ENCODE results near the gene CA10. TPM values are rescaled to one million over a fixed set of nuclear protein-coding genes. Genes with fewer than 3 reads are reported as not detected.

The CA10 gene
- total RNA-seq, 2 donors from 2014 or later = 0.15 to 0.96 TPM

DNA sequence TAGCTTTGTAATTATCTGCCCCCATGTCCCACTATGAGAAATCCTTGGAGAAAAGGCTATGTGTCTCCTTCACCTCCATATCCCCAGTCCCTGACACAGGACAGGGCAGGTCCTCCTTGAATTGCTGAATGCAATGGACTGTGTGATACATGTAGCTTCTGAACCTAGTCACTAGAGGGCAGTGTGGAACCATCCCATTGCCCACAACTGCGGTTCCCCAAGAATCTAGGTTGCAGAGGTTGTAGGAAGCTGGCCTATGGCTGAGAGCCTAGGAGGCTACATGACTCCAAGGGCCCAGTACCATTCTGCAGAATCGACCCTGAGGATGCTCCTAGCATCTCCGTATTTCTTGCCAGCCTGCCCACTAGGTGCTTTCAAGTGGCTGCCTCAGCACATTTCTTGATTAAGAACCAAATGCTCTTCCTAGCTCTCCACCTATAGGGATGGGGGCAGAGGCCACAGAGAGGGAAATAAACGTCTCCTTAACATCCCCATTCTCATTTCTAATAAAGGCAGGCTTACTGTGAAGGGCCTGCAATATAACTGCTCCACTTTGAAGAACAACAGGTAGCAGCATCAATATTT is 394.0 kb downstream of the CA10 start:
- no peak overlapping the region for H3K27ac Mint-ChIP-seq
- H3K4me3 Mint-ChIP-seq = no peak overlapping the region
- ATAC-seq (peak; percentile 93), DNase-seq (peak in 2 of 3 donors; percentile 12 to 26)
- H3K36me3 Mint-ChIP-seq (ENCODE audit: low read depth) = peaks cover 4% of the 10 kb centered on the region
- H3K4me1 Mint-ChIP-seq = peaks cover 4% of the 10 kb centered on the region
- no peaks in the 10 kb centered on the region for H3K9me3 ChIP-seq (ENCODE audit: control insufficient read depth, low read length, poor library complexity, severe bottlenecking)
- H3K27me3 Mint-ChIP-seq = peaks cover 66% of the 10 kb centered on the region

- Mint-ChIP-seq H3K27me3 (peaks cover 67% of the 10 kb centered on the region), H3K4me1 (peaks cover 4% of the 10 kb centered on the region), H3K27ac (no peak overlapping the region), H3K4me3 (no peak overlapping the region), H3K36me3 (ENCODE audit: low read depth) (peaks cover 4% of the 10 kb centered on the region)
- ATAC-seq (no peak), DNase-seq (no peak)
- H3K9me3 ChIP-seq (ENCODE audit: control insufficient read depth, low read length, poor library complexity, severe bottlenecking) = no peaks in the 10 kb centered on the region
These were observed 395.5 kb downstream of the CA10 start for GRCh38 chr17:51763058-51763457.

GRCh38 chr17:51761105-51761504 is 397.4 kb downstream of the CA10 start:
- Mint-ChIP-seq H3K36me3 (ENCODE audit: low read depth) (peaks cover 4% of the 10 kb centered on the region), H3K4me1 (peaks cover 4% of the 10 kb centered on the region), H3K27me3 (peaks cover 50% of the 10 kb centered on the region), H3K4me3 (no peak overlapping the region), H3K27ac (no peak overlapping the region)
- ATAC-seq = no peak
- no peaks in the 10 kb centered on the region for H3K9me3 ChIP-seq (ENCODE audit: control insufficient read depth, low read length, poor library complexity, severe bottlenecking)
- no peak for DNase-seq

DNA sequence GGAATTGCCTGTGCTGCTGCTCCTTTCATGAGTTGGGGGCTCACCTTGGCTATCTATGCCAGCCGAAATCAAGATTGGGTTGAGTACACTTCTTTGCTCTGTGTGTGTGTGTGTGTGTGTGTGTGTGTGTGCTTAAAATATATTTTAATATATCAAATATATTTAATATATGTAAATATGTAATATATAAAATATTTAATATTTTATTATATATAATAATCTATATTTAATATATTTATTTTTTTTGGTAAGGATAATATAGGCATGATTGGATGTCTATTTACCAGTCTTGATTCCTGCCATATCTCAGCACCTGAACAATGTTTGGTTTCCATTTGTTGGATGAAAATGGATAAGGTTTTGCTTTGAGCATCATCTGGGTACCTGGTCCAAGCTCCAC is 399.3 kb downstream of the CA10 start:
- Mint-ChIP-seq H3K27ac (no peak overlapping the region), H3K4me3 (no peak overlapping the region), H3K36me3 (ENCODE audit: low read depth) (peaks cover 4% of the 10 kb centered on the region), H3K27me3 (peaks cover 37% of the 10 kb centered on the region), H3K4me1 (peaks cover 1% of the 10 kb centered on the region)
- H3K9me3 ChIP-seq (ENCODE audit: control insufficient read depth, low read length, poor library complexity, severe bottlenecking) = no peaks in the 10 kb centered on the region
- no peak for ATAC-seq
- no peak for DNase-seq

- Mint-ChIP-seq H3K27ac (no peak overlapping the region), H3K4me1 (no peaks in the 10 kb centered on the region), H3K4me3 (no peak overlapping the region), H3K36me3 (ENCODE audit: low read depth) (no peaks in the 10 kb centered on the region), H3K27me3 (peaks cover 14% of the 10 kb centered on the region)
- ATAC-seq = no peak
- DNase-seq = no peak
- no peaks in the 10 kb centered on the region for H3K9me3 ChIP-seq (ENCODE audit: control insufficient read depth, low read length, poor library complexity, severe bottlenecking)
These were observed 407.4 kb downstream of the CA10 start for GRCh38 chr17:51751072-51751471.

GRCh38 chr17:51748749-51749604 is 409.5 kb downstream of the CA10 start:
- H3K36me3 Mint-ChIP-seq (ENCODE audit: low read depth) = no peaks in the 10 kb centered on the region
- peaks cover 18% of the 10 kb centered on the region for H3K27me3 Mint-ChIP-seq
- no peak overlapping the region for H3K4me3 Mint-ChIP-seq
- no peak overlapping the region for H3K27ac Mint-ChIP-seq
- ATAC-seq (no peak), DNase-seq (no peak)
- H3K9me3 ChIP-seq (ENCODE audit: control insufficient read depth, low read length, poor library complexity, severe bottlenecking) = no peaks in the 10 kb centered on the region
- no peaks in the 10 kb centered on the region for H3K4me1 Mint-ChIP-seq

GRCh38 chr17:51746421-51746820 is 412.1 kb downstream of the CA10 start:
- Mint-ChIP-seq H3K4me3 (no peak overlapping the region), H3K4me1 (no peaks in the 10 kb centered on the region), H3K36me3 (ENCODE audit: low read depth) (no peaks in the 10 kb centered on the region), H3K27me3 (peaks cover 27% of the 10 kb centered on the region), H3K27ac (no peak overlapping the region)
- no peaks in the 10 kb centered on the region for H3K9me3 ChIP-seq (ENCODE audit: control insufficient read depth, low read length, poor library complexity, severe bottlenecking)
- DNase-seq = no peak
- no peak for ATAC-seq

DNA sequence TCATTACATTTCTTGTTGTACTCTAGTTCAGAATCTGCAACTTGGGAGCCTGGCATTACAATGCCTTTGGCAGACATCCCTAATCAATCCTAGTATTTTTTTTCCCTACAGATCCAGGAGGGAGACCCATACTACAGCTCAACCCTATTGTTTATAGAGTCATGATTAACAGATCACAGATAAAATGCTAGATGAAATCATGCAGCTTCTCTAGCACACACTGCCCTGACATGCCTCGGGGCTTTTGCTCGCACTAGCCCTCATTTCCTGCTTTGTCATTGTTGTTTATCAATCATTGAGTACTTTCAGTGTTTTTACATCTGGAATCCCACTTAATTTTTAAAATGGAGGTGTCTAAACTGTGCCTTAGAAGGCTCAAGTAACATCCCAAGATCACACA is 412.5 kb downstream of the CA10 start:
- H3K27ac Mint-ChIP-seq = no peak overlapping the region
- no peak for DNase-seq
- H3K4me3 Mint-ChIP-seq = no peak overlapping the region
- H3K9me3 ChIP-seq (ENCODE audit: control insufficient read depth, low read length, poor library complexity, severe bottlenecking) = no peaks in the 10 kb centered on the region
- H3K4me1 Mint-ChIP-seq = no peaks in the 10 kb centered on the region
- H3K36me3 Mint-ChIP-seq (ENCODE audit: low read depth) = no peaks in the 10 kb centered on the region
- H3K27me3 Mint-ChIP-seq = peaks cover 25% of the 10 kb centered on the region
- ATAC-seq = no peak

GRCh38 chr17:51743477-51743876 is 415.0 kb downstream of the CA10 start:
- H3K27me3 Mint-ChIP-seq = peaks cover 13% of the 10 kb centered on the region
- no peaks in the 10 kb centered on the region for H3K4me1 Mint-ChIP-seq
- no peak overlapping the region for H3K4me3 Mint-ChIP-seq
- no peaks in the 10 kb centered on the region for H3K9me3 ChIP-seq (ENCODE audit: control insufficient read depth, low read length, poor library complexity, severe bottlenecking)
- ATAC-seq (no peak), DNase-seq (no peak)
- no peak overlapping the region for H3K27ac Mint-ChIP-seq
- H3K36me3 Mint-ChIP-seq (ENCODE audit: low read depth) = no peaks in the 10 kb centered on the region

GRCh38 chr17:51742571-51742970 is 415.9 kb downstream of the CA10 start:
- Mint-ChIP-seq H3K27ac (no peak overlapping the region), H3K4me3 (no peak overlapping the region), H3K27me3 (peaks cover 13% of the 10 kb centered on the region), H3K4me1 (no peaks in the 10 kb centered on the region), H3K36me3 (ENCODE audit: low read depth) (no peaks in the 10 kb centered on the region)
- DNase-seq = no peak
- no peak for ATAC-seq
- no peaks in the 10 kb centered on the region for H3K9me3 ChIP-seq (ENCODE audit: control insufficient read depth, low read length, poor library complexity, severe bottlenecking)

DNA sequence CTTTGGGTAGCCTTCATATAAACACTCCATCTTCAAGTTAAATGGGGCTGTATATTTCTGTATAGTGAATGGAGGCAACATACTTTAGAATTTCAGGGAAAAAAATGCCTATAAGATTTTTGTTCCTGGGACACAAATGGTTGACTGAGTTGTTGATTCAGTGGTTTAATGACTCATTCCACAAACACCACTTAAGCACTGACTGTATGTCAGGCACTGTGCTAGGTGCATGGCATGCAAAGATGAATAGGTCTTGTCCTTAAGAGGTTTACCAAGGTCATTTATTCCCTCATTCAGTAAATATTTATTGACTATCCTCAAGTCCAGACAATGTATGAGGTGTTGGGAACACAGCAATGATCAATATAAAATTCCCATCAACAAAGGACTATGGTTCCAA is 417.1 kb downstream of the CA10 start:
- H3K4me1 Mint-ChIP-seq = no peaks in the 10 kb centered on the region
- H3K9me3 ChIP-seq (ENCODE audit: control insufficient read depth, low read length, poor library complexity, severe bottlenecking) = no peaks in the 10 kb centered on the region
- ATAC-seq (no peak), DNase-seq (no peak)
- no peaks in the 10 kb centered on the region for H3K36me3 Mint-ChIP-seq (ENCODE audit: low read depth)
- no peak overlapping the region for H3K27ac Mint-ChIP-seq
- H3K4me3 Mint-ChIP-seq = no peak overlapping the region
- peaks cover 13% of the 10 kb centered on the region for H3K27me3 Mint-ChIP-seq

- Mint-ChIP-seq H3K27ac (no peak overlapping the region), H3K4me3 (no peak overlapping the region), H3K4me1 (no peaks in the 10 kb centered on the region), H3K36me3 (ENCODE audit: low read depth) (no peaks in the 10 kb centered on the region), H3K27me3 (peaks cover 13% of the 10 kb centered on the region)
- ATAC-seq = no peak
- no peak for DNase-seq
- H3K9me3 ChIP-seq (ENCODE audit: control insufficient read depth, low read length, poor library complexity, severe bottlenecking) = no peaks in the 10 kb centered on the region
These were observed 418.0 kb downstream of the CA10 start for GRCh38 chr17:51740531-51740930.

- DNase-seq = no peak
- Mint-ChIP-seq H3K27ac (no peak overlapping the region), H3K36me3 (ENCODE audit: low read depth) (no peaks in the 10 kb centered on the region), H3K4me1 (no peaks in the 10 kb centered on the region), H3K27me3 (peaks cover 15% of the 10 kb centered on the region), H3K4me3 (no peak overlapping the region)
- no peaks in the 10 kb centered on the region for H3K9me3 ChIP-seq (ENCODE audit: control insufficient read depth, low read length, poor library complexity, severe bottlenecking)
- no peak for ATAC-seq
These were observed 419.1 kb downstream of the CA10 start for GRCh38 chr17:51739245-51739886.

Data from T-helper 17 cell (primary cell).